ENCODE measurements around the gene MIPEP.

Gene MIPEP

DNA sequence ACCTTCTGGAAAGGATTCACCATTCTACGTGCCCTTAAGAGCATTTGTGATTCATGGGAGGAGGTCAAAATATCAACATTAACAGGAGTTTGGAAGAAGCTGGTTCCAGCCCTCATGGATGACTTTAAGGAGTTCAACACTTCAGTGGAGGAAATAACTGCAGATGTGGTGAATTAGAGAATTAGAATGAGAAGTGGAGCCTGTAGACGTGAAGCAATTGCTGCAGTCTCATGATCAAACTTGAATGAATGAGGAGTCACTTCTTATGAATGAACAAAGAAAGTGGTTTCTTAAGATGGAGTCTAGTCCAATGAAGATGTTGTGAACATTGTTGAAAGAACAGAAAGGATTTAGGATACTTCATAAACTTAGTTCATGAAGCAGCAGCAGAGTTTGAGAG is 189.9 kb downstream of the MIPEP start:
- Histone ChIP-seq H3K27me3 (ENCODE audit: control insufficient read depth, low read length) (no peaks in the 10 kb centered on the region), H3K4me2 (ENCODE audit: low read length) (no peak overlapping the region), H3K36me3 (ENCODE audit: control insufficient read depth, low read length) (no peaks in the 10 kb centered on the region), H3K79me2 (ENCODE audit: control insufficient read depth, low read length) (no peaks in the 10 kb centered on the region), H3K27ac (ENCODE audit: low read depth, low read length) (no peak overlapping the region), H3F3A (ENCODE audit: control insufficient read depth, insufficient read depth) (no peaks in the 10 kb centered on the region), H4K20me1 (ENCODE audit: control insufficient read depth, insufficient read depth, low read depth, low read length) (no peaks in the 10 kb centered on the region), H3K9me2 (replicated peaks; ENCODE audit: control insufficient read depth, low read length) (no peaks in the 10 kb centered on the region), H3K9me3 (ENCODE audit: control insufficient read depth, insufficient read depth, low read length) (no peaks in the 10 kb centered on the region), H3K4me1 (ENCODE audit: control insufficient read depth, low read length) (no peaks in the 10 kb centered on the region), H3K4me3 (ENCODE audit: low read length) (no peak overlapping the region)
- no peak for TF ChIP-seq EZH2phosphoT487 (IDR thresholded peaks at IDR 0.05; ENCODE audit: borderline replicate concordance, low read length)
- TF ChIP-seq, protein P1, sequence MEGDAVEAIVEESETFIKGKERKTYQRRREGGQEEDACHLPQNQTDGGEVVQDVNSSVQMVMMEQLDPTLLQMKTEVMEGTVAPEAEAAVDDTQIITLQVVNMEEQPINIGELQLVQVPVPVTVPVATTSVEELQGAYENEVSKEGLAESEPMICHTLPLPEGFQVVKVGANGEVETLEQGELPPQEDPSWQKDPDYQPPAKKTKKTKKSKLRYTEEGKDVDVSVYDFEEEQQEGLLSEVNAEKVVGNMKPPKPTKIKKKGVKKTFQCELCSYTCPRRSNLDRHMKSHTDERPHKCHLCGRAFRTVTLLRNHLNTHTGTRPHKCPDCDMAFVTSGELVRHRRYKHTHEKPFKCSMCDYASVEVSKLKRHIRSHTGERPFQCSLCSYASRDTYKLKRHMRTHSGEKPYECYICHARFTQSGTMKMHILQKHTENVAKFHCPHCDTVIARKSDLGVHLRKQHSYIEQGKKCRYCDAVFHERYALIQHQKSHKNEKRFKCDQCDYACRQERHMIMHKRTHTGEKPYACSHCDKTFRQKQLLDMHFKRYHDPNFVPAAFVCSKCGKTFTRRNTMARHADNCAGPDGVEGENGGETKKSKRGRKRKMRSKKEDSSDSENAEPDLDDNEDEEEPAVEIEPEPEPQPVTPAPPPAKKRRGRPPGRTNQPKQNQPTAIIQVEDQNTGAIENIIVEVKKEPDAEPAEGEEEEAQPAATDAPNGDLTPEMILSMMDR (IDR thresholded peaks at IDR 0.05; ENCODE audit: low read depth, low read length, poor library complexity, severe bottlenecking), result no peak

DNA sequence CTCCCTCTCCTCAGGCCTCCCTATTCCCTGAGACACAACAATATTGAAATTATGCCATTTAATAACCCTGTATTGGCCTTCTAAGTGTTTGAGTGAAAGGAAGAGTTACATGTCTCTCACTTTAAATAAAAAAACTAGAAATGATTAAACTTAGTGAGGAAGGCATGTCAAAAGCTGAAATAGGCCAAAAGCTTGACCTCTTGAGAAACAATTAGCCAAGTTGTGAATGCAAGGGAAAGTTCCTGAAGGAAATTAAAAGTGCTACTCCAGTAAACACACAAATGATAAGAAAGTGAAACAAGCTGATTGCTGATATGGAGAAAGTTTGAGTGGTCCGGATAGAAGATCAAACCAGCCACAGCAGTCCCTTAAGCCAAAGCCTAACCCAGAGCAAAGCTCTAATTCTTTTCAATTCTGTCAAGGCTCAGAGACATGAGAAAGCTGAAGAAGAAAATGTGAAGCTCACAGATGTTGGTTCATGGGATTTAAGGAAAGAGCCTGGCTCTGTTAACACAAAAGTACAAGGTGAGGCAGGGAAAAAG is 191.4 kb downstream of the MIPEP start:
- no peaks in the 10 kb centered on the region for H4K20me1 ChIP-seq (ENCODE audit: control insufficient read depth, insufficient read depth, low read depth, low read length)
- H3K4me3 ChIP-seq (ENCODE audit: low read length), result no peak overlapping the region
- H3K4me2 ChIP-seq (ENCODE audit: low read length), result no peak overlapping the region
- H3F3A ChIP-seq (ENCODE audit: control insufficient read depth, insufficient read depth), result no peaks in the 10 kb centered on the region
- no peaks in the 10 kb centered on the region for H3K9me2 ChIP-seq (replicated peaks; ENCODE audit: control insufficient read depth, low read length)
- H3K27ac ChIP-seq (ENCODE audit: low read depth, low read length), result no peak overlapping the region
- TF ChIP-seq EZH2phosphoT487 (IDR thresholded peaks at IDR 0.05; ENCODE audit: borderline replicate concordance, low read length), result no peak
- TF ChIP-seq, protein P1 (IDR thresholded peaks at IDR 0.05; ENCODE audit: low read depth, low read length, poor library complexity, severe bottlenecking), result no peak
- no peaks in the 10 kb centered on the region for H3K79me2 ChIP-seq (ENCODE audit: control insufficient read depth, low read length)
- no peaks in the 10 kb centered on the region for H3K4me1 ChIP-seq (ENCODE audit: control insufficient read depth, low read length)
- H3K9me3 ChIP-seq (ENCODE audit: control insufficient read depth, insufficient read depth, low read length), result no peaks in the 10 kb centered on the region
- no peaks in the 10 kb centered on the region for H3K27me3 ChIP-seq (ENCODE audit: control insufficient read depth, low read length)
- no peaks in the 10 kb centered on the region for H3K36me3 ChIP-seq (ENCODE audit: control insufficient read depth, low read length)

DNA sequence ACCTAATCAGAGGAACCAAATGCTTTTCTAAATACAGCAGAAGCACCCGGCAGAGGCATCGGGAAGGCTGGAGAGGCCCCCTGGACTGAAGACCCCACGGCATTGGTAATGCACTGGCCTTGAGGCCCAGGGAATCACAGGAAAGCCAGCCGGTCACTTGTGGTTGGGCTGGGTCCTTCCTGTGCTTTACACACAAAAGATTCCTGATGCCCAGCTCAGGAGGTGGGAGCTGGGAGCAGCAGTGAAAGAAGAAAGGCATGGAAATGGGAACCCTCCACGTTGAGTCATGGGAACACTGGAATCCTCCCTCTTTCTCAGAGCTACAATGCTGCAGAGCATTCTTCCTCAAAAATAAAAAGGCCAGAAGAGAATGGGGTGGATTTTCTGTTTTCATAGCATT is 192.6 kb downstream of the MIPEP start:
- no peaks in the 10 kb centered on the region for H3K36me3 ChIP-seq (ENCODE audit: control insufficient read depth, low read length)
- H3K27ac ChIP-seq (ENCODE audit: low read depth, low read length), result no peak overlapping the region
- no peaks in the 10 kb centered on the region for H3K4me1 ChIP-seq (ENCODE audit: control insufficient read depth, low read length)
- no peaks in the 10 kb centered on the region for H3K79me2 ChIP-seq (ENCODE audit: control insufficient read depth, low read length)
- no peaks in the 10 kb centered on the region for H3F3A ChIP-seq (ENCODE audit: control insufficient read depth, insufficient read depth)
- no peaks in the 10 kb centered on the region for H3K27me3 ChIP-seq (ENCODE audit: control insufficient read depth, low read length)
- H4K20me1 ChIP-seq (ENCODE audit: control insufficient read depth, insufficient read depth, low read depth, low read length), result no peaks in the 10 kb centered on the region
- no peak overlapping the region for H3K4me2 ChIP-seq (ENCODE audit: low read length)
- TF ChIP-seq, protein P1 (IDR thresholded peaks at IDR 0.05; ENCODE audit: low read depth, low read length, poor library complexity, severe bottlenecking), result no peak
- no peak for TF ChIP-seq EZH2phosphoT487 (IDR thresholded peaks at IDR 0.05; ENCODE audit: borderline replicate concordance, low read length)
- H3K9me2 ChIP-seq (replicated peaks; ENCODE audit: control insufficient read depth, low read length), result no peaks in the 10 kb centered on the region
- no peak overlapping the region for H3K4me3 ChIP-seq (ENCODE audit: low read length)
- no peaks in the 10 kb centered on the region for H3K9me3 ChIP-seq (ENCODE audit: control insufficient read depth, insufficient read depth, low read length)
